ENCODE data around the gene ADAMTS18. TPM values are rescaled to one million over a fixed set of nuclear protein-coding genes. Genes with fewer than 3 reads are reported as not detected.

Gene ADAMTS18
- total and polyA plus RNA-seq, 2 of the 8 experiments (the other 6 are each of a cell fraction or from before 2014, with no cell fraction given), result 0.05 to 0.19 TPM

DNA sequence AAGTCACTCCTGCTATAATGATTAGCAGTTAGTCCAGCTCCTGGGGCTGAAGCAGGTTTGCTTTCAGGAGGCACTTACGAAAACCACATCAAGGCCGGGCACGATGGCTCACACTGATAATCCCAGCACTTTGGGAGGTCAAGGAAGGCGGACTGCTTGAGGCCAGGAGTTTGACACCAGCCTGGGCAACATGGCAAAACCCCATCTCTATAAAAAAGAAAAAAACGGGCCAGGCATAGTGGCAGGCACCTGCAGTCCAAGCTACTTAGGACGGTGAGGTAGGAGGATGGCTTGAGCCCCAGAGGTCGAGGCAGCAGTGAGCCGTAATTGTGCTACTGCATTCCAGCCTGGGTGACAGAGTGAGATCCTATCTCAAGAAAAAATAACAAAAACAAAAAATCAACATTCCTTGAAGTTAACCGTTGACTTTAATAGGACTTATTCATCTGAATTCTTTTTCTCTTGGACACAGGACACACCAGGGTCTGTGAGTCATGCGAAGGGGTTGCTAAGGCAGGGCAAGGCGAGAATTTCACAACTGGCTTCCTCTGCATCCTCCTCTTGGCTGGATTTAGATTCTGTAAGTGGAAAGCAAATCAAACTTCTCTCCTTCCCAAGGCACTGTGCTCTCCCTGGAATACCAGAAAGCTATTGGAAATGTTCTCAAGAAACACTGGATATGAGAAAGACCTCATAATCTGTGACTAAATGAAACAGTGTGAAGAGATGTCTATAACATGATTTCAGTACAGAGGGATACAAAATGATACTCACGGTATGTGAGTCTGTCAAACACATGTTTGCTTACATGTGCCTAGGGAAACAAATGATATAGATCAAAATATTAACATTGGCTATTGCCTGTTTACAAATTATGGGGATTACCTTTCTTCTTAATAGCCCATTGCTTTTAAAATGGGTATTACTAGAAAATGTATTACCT lies 136.1 kb downstream of the ADAMTS18 start (continued):
- TF ChIP-seq SP2 (IDR thresholded peaks at IDR 0.05; ENCODE audit: low read length), result no peak
- TF ChIP-seq SP4 (IDR thresholded peaks at IDR 0.05; ENCODE audit: low read length), result no peak
- TF ChIP-seq JUN (IDR thresholded peaks at IDR 0.05; ENCODE audit: low read depth, low read length), result no peak
- TF ChIP-seq EZH2 (IDR thresholded peaks at IDR 0.05; ENCODE audit: low read depth, low read length, severe bottlenecking), result no peak

Data from H1 (cell line).